HCT116 (cell line): Measurements from ENCODE around the gene F11R.

ENCODE experiments used
- JUND ChIP-seq: IDR thresholded peaks from 2 replicates; pipeline ENCODE4 v1.6.1; 2012
- MAX ChIP-seq: IDR thresholded peaks from 2 replicates; pipeline ENCODE4 v1.6.1; 2012
- POLR2AphosphoS5 ChIP-seq: IDR thresholded peaks from 2 replicates; pipeline ENCODE4 v1.6.1; 2011; ENCODE audit warnings: mild to moderate bottlenecking, low read depth, low read length, moderate library complexity
- TCF7L2 ChIP-seq: IDR thresholded peaks from 2 replicates; pipeline ENCODE4 v1.7.0; 2011; ENCODE audit warnings: borderline replicate concordance, inconsistent platforms; ENCODE audit not compliant: insufficient read depth, insufficient read length; ENCODE audit errors: extremely low read depth
- ZNF274 ChIP-seq: fragments of 200-500 bp; sonication (Bioruptor generic); IDR thresholded peaks from 2 replicates; pipeline ENCODE4 v1.6.1; 2014; ENCODE audit warnings: mild to moderate bottlenecking, low read depth, low read length, inconsistent platforms
- TF ChIP-seq, protein P1 (sequence below), 3 experiments: fragments of 200-600 bp in 1 of 3; sonication (generic) in 1 of 3; IDR thresholded peaks in 2 of 3; conservative IDR thresholded peaks in 1 of 3; 2 replicates each; pipeline ENCODE4 v1.5.1; 2012 to 2017; ENCODE audit warnings: low read depth in 2 of 3, low read length in 2 of 3, antibody characterized with exemption in 1 of 3, borderline replicate concordance in 1 of 3, control low read depth in 1 of 3, mild to moderate bottlenecking in 1 of 3, mixed read lengths in 1 of 3, mixed run types in 1 of 3, moderate library complexity in 1 of 3; ENCODE audit not compliant: insufficient read depth in 1 of 3

DNA sequence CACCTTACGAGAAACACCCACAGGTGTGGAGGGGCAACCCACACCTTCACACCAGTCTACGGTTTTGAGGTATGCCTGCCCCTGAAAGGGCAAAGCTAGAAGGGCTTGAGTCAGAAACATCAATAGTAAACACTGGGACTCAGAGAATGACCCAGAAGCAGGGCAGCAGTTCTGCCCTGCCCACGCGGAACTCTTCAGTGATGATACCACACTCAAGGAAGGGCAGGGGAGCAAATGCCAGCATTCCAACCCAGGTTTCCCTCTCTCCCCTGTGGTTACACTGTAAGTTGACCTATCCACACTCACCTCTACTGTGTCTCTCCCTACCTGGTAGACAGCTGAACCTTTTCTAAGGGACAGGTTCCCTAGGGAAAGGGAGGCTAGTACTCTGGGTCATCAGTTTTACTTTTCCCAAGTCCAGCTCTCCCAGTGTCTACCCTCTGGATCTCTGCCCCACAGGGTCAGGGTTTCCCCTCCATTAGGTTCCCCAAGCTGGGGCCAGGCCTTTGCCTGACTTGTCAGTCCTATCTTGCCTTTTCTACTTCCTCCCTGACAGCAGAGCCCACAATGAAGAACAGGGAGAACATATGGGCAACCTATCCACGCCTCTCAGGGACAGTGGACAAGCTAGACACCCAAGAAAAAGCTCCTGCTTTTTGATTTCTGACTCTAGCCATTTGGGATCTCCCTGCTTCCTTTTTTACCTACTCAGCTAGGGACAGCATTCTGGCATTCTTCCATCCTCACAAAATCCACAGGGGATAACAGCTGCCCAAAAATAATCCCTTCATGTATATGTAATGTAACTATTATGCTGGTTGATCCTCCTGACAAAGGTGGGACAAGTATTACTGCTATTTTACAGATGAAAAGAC, 3.0 kb downstream of the F11R start:
- no peak for TF ChIP-seq ZNF274
- TF ChIP-seq, protein P1, sequence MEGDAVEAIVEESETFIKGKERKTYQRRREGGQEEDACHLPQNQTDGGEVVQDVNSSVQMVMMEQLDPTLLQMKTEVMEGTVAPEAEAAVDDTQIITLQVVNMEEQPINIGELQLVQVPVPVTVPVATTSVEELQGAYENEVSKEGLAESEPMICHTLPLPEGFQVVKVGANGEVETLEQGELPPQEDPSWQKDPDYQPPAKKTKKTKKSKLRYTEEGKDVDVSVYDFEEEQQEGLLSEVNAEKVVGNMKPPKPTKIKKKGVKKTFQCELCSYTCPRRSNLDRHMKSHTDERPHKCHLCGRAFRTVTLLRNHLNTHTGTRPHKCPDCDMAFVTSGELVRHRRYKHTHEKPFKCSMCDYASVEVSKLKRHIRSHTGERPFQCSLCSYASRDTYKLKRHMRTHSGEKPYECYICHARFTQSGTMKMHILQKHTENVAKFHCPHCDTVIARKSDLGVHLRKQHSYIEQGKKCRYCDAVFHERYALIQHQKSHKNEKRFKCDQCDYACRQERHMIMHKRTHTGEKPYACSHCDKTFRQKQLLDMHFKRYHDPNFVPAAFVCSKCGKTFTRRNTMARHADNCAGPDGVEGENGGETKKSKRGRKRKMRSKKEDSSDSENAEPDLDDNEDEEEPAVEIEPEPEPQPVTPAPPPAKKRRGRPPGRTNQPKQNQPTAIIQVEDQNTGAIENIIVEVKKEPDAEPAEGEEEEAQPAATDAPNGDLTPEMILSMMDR (IDR thresholded peaks at IDR 0.05 in 2 of 3, conservative IDR thresholded peaks at IDR 0.05 in 1 of 3; ENCODE audit: borderline replicate concordance in 1 of 3, insufficient read depth in 1 of 3, low read depth in 2 of 3, low read length in 2 of 3) = no peak
- TF ChIP-seq JUND = no peak
- TF ChIP-seq MAX = no peak
- TF ChIP-seq POLR2AphosphoS5 = no peak
- no peak for TF ChIP-seq TCF7L2
